ENCODE data around the gene KRT38. TPM values are rescaled to one million over a fixed set of nuclear protein-coding genes. Genes with fewer than 3 reads are reported as not detected.

The KRT38 gene
- not detected in 5 replicates for total RNA-seq (2022; extraction: Qiagen RNA extraction; ENCODE audit: low read depth)

DNA sequence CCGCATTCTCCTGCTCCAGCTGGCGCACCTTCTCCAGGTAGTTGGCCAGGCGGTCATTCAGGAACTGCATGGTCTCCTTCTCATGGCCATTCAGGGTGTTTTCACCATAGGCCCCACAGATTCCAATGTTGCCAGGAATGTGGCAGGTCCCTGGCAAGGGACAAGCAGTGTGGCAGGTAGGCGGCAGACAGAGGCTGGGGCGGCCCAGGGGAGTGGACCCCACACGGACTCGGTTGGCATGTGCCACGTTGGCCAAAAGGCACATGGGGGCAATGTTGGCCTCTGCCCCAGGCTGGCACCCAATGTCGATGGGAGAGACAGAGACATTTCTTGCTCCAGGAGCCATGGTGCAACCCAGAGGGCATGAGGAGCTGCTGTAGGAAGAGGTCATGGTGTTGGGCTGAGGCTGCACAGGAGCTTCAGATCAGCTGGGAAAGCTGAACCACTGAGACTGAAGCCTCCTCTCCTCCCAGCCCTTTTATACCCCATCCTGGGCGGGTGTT is at the start of gene KRT38:
KRT38 (minus strand) TSS at position 453 of the 503 bp plus-strand sequence; CDS start at position 391, 62 bp downstream.

DNA sequence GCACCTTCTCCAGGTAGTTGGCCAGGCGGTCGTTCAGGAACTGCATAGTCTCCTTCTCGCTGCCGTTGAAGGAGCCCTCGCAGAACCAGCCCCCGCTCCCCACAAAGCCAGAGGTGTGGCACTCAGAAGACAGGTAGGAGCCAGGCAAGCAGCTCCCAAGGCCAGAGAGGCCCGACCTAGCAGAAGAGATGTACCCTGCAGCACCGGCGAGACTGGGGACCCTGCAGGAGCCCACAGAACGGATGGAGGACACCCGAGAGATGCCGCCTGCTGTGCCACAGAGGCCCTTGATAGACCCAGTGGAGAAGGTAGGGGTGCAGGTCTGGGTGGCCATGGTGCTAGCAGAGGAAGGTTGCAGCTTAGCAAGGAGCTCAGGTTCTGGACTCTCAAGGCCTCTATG is 48.7 kb upstream of the KRT38 start, which contains the start of gene KRT36:
KRT36 (minus strand) TSS at position 380 of the 400 bp plus-strand sequence; CDS start at position 334, 46 bp downstream.

DNA sequence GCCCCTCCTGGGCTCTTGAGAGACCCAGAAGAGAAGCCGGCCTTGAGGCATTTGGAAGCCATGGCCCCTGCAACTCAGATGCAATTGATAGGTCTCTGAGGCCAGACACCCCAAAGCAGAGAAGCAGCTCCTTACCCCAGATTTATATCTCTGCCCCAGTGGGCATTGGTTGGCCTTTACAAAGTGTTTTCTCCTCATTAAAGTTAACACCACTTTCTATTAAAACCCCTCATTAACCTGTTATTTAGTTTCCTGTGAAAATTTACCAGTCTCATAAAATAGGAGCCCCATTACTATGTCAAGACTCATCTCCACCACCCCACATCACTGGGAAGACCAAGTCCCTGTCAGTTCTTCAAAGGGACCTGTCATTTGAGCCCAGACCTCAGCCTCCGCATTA is 40.3 kb upstream of the KRT38 start, which contains the start of gene KRT35:
KRT35 (minus strand) TSS at position 116 of the 400 bp plus-strand sequence; CDS start at position 62, 54 bp downstream.

DNA sequence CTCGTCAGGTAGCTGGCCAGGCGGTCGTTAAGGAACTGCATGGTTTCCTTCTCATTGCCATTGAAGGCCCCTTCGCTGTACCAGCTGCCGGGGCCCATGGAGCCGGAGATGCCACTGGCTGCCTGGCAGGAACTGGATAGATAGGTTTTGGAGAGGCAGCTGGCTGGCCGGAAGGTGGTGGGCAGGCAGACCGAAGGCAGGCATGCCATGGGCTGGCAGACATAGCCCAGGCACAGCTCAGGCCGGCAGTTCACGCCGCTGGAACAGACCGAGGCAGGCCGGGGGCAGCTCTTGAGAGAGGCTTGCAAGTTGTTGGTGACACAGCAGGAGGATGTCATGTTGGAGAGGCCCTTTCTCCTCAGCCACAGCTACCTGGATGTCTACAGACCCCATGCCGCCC is 26.2 kb upstream of the KRT38 start, which contains the start of gene KRT32:
KRT32 (minus strand) TSS at position 399 of the 400 bp plus-strand sequence; CDS start at position 338, 61 bp downstream.

DNA sequence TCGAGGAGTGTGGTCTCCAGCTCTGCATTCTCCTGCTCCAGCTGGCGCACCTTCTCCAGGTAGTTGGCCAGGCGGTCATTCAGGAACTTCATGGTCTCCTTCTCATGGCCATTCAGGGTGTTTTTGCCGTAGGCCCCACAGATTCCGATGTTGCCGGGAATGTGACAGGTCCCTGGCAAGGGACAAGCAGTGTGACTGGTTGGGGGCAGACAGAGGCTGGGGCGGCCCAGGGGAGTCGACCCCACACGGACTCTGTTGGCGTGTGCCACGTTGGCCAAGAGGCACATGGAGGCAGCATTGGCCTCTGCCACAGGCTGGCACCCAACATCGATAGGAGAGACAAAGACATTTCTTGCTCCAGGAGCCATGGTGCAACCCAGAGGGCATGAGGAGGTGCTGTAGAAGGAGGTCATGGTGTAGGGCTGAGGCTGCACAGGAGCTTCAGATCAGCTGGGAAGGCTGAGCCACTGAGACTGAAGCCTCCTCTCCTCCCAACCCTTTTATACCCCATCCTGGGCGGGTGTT is 16.6 kb downstream of the KRT38 start, which contains the start of gene KRT37:
KRT37 (minus strand) TSS at position 475 of the 525 bp plus-strand sequence; CDS start at position 413, 62 bp downstream.

DNA sequence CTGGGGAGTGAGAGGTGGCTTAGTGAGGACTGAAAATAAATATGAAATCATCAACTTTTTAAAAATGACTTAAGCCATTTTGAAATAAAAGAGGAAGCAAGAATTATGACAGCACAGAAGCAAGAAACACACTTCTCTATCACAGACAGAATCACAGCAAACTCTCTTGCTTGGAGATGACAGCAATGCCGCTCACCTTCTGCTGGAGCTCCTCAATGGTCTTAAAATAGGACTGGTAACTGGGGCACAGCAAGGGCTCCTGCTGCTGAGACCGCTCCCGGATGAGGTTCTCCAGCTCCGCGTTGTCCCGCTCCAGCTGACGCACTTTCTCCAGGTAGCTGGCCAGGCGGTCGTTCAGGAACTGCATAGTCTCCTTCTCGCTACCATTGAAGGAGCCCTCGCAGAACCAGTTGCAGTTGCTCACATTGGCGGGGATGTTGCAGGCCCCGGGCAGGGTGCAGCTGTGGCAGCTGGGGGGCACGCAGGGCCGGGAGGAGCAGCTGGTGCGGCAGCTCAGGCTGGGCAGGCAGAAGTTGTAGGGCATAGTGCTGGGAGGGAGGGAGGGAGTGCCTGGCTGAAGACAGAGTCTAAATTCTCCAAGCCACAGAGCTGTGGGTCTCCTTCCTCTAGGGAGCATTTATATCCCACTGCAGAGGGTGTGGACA is 43.7 kb downstream of the KRT38 start, which contains the start of gene KRT31:
KRT31 (minus strand) TSS at position 613 of the 665 bp plus-strand sequence; CDS start at position 544, 69 bp downstream.

Other genes with a start within 250 kb of the KRT38 start
- not detected in 5 replicates for gene KRTAP9-2, start 214.3 kb downstream of the KRT38 start, total RNA-seq (2022; extraction: Qiagen RNA extraction; ENCODE audit: low read depth)
- gene KRTAP9-3, start 208.5 kb downstream of the KRT38 start, total RNA-seq (2022; extraction: Qiagen RNA extraction; ENCODE audit: low read depth): not detected in 5 replicates
- not detected in 5 replicates for gene KRTAP9-8, start 203.0 kb downstream of the KRT38 start, total RNA-seq (2022; extraction: Qiagen RNA extraction; ENCODE audit: low read depth)
- not detected in 5 replicates for gene KRTAP9-4, start 191.3 kb downstream of the KRT38 start, total RNA-seq (2022; extraction: Qiagen RNA extraction; ENCODE audit: low read depth)
- not detected in 5 replicates for gene KRTAP9-9, start 185.6 kb downstream of the KRT38 start, total RNA-seq (2022; extraction: Qiagen RNA extraction; ENCODE audit: low read depth)
- not detected in 5 replicates for gene KRTAP9-6, start 175.6 kb downstream of the KRT38 start, total RNA-seq (2022; extraction: Qiagen RNA extraction; ENCODE audit: low read depth)
- not detected in 5 replicates for gene KRTAP9-7, start 165.3 kb downstream of the KRT38 start, total RNA-seq (2022; extraction: Qiagen RNA extraction; ENCODE audit: low read depth)
- gene KRTAP29-1, start 138.1 kb downstream of the KRT38 start, total RNA-seq (2022; extraction: Qiagen RNA extraction; ENCODE audit: low read depth): not detected in 5 replicates
- gene KRTAP16-1, start 131.7 kb downstream of the KRT38 start, total RNA-seq (2022; extraction: Qiagen RNA extraction; ENCODE audit: low read depth): not detected in 5 replicates
- not detected in 5 replicates for gene KRTAP17-1, start 125.3 kb downstream of the KRT38 start, total RNA-seq (2022; extraction: Qiagen RNA extraction; ENCODE audit: low read depth)
- not detected in 5 replicates for gene KRT33A, start 90.2 kb downstream of the KRT38 start, total RNA-seq (2022; extraction: Qiagen RNA extraction; ENCODE audit: low read depth)
- gene KRT33B, start 71.2 kb downstream of the KRT38 start, total RNA-seq (2022; extraction: Qiagen RNA extraction; ENCODE audit: low read depth): 0.05 to 0.13 TPM (median 0.10 TPM) in 3 of 5 replicates, not detected in the others
- gene KRT34, start 58.7 kb downstream of the KRT38 start, total RNA-seq (2022; extraction: Qiagen RNA extraction; ENCODE audit: low read depth): 0.25 to 0.64 TPM (median 0.35 TPM) in 5 replicates
- not detected in 5 replicates for gene KRT31, start 43.4 kb downstream of the KRT38 start, total RNA-seq (2022; extraction: Qiagen RNA extraction; ENCODE audit: low read depth)
- not detected in 5 replicates for gene KRT37, start 16.4 kb downstream of the KRT38 start, total RNA-seq (2022; extraction: Qiagen RNA extraction; ENCODE audit: low read depth)
- gene KRT32, start 26.4 kb upstream of the KRT38 start, total RNA-seq (2022; extraction: Qiagen RNA extraction; ENCODE audit: low read depth): 0.06 to 0.08 TPM in 2 of 5 replicates, not detected in the others
- not detected in 5 replicates for gene KRT35, start 40.2 kb upstream of the KRT38 start, total RNA-seq (2022; extraction: Qiagen RNA extraction; ENCODE audit: low read depth)
- gene KRT36, start 48.9 kb upstream of the KRT38 start, total RNA-seq (2022; extraction: Qiagen RNA extraction; ENCODE audit: low read depth): not detected in 5 replicates
- 0.16 to 0.30 TPM (median 0.20 TPM) in 5 replicates for gene KRT13, start 64.6 kb upstream of the KRT38 start, total RNA-seq (2022; extraction: Qiagen RNA extraction; ENCODE audit: low read depth)
- gene KRT15, start 77.9 kb upstream of the KRT38 start, total RNA-seq (2022; extraction: Qiagen RNA extraction; ENCODE audit: low read depth): 3.5 to 6.2 TPM (median 5.4 TPM) in 5 replicates
- gene KRT19, start 87.3 kb upstream of the KRT38 start, total RNA-seq (2022; extraction: Qiagen RNA extraction; ENCODE audit: low read depth): 43.9 to 68.3 TPM (median 57.0 TPM) in 5 replicates
- gene KRT9, start 131.1 kb upstream of the KRT38 start, total RNA-seq (2022; extraction: Qiagen RNA extraction; ENCODE audit: low read depth): not detected in 5 replicates
- 0.14 to 0.30 TPM (median 0.16 TPM) in 3 of 5 replicates, not detected in the others for gene KRT14, start 145.9 kb upstream of the KRT38 start, total RNA-seq (2022; extraction: Qiagen RNA extraction; ENCODE audit: low read depth)
- gene KRT16, start 171.8 kb upstream of the KRT38 start, total RNA-seq (2022; extraction: Qiagen RNA extraction; ENCODE audit: low read depth): 0.43 to 0.96 TPM (median 0.73 TPM) in 5 replicates
- 0.77 to 1.2 TPM (median 1.1 TPM) in 5 replicates for gene KRT17, start 183.6 kb upstream of the KRT38 start, total RNA-seq (2022; extraction: Qiagen RNA extraction; ENCODE audit: low read depth)
- 1,218 to 1,665 TPM (median 1,423 TPM) in 5 replicates for gene EIF1, start 247.9 kb upstream of the KRT38 start, total RNA-seq (2022; extraction: Qiagen RNA extraction; ENCODE audit: low read depth)

All from A549 treated with CpdA at 1 μM for 4 hours (cell line).